ENCODE measurements around the gene BPHL.
"Not testable (repeated sequence)": the region's sequence is repeated elsewhere in the genome, so short reads cannot be mapped to it uniquely, and the experiment has no call there.

Gene BPHL

DNA sequence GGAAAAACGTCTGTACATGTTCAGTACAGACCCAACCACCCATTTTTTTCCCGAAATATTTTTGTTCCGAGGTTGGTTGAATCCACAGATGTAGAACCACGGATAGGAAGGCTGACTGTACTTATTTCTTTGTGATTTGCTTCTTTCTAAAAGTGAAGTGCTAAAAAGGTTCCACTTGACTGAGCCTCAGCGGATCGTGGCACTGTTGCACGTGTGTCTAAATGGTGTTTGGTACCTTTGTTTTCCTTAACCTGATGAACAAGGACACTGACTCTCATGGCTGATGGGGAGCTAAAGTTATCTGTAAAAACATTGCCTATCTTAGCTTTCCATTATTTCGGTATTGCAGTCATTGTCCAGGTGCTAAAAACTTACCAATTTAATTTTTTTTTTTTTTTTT lies 6.2 kb downstream of the BPHL start:
- DNase-seq = no peak

DNA sequence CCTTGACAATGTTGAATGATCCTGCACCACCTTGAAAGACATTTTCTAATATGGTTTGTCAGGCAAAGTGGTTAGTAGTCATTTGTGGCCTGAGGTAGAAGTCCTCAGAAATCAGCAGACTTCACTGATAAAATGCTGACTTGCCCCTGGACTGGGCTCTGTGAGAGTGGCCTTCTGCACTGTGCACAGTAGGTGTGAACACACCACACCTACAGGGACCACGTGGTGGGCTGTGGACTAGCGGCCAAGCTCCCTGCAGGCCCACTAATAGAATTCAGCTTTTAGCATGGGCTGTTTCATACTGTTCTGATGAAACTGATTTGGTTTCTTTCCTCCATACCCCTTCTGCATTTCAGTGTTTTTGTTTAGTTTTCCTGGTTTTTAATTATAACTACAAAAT lies 7.3 kb downstream of the BPHL start:
- DNase-seq = no peak

DNA sequence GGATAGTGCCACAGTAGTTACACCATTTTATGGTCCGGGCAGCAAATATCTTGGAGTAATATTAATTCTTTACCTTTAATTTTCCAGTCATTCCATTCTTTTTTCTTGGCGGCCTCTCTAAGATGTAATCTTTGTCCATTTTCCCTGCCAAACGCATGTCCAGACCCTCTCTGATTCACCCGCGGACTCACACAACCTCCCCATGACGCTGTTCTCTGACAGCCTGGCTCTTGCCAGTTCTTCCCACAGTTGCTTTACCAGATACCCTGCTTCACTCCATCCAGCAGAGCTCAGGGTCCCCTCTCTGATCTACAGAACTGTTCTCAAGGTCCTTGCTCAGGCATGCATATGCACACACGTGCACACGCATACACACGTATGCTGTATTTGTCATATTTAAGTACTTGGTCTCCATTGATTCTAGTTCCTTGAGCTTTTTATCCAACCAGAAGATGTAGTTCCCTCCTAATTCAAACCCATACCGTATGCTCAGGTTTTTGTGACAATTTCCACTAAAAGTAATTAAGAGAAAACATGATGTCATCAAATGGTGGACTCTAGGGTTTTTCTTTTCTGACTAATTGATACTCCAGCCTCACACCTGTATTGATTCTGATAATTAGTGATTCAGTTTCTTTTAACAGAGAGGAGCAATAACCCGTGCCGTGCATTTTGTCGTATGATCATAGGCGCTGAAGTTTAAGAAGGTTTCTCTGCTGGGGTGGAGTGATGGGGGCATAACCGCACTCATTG lies 10.0 kb downstream of the BPHL start:
- DNase-seq = no peak

DNA sequence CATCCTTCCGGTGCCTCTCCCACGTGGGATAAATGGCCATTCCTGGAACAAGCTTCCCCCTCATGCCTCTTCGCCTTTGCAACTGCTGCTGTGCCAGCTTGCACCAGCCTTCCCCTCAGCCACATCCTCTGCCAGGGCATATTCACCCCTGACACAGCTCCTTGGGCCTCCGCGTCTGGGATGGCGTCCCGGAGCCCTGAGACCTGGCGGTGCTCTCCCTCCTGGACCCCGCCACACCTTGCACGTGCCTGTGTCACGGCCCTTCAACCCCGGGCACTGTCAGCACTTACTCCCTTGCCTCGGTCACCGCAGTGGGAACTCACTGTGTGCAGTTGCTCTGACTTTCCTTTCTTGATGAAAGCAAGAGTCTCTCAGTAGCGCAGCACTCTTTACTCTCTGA lies 13.2 kb downstream of the BPHL start:
- DNase-seq = no peak

DNA sequence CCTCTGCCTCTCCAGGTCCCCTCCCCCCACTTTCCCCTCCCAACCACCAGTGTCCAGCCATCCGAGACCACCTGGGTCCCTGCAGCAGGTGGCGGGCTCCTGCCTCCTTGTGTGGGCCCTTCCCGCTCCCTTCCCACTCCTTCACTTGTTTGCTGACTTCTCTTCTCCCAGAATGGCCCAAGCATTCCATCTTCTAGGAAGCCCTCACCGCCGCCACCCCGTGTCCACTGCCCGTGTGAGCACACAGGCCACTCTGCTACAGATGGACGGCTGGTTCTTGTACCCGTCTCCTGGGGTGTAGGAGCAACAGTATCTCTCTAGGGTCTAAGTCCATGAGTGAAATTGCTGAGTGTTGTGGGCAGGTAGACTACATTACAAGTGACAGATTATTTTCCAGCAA lies 15.0 kb downstream of the BPHL start:
- DNase-seq = no peak

DNA sequence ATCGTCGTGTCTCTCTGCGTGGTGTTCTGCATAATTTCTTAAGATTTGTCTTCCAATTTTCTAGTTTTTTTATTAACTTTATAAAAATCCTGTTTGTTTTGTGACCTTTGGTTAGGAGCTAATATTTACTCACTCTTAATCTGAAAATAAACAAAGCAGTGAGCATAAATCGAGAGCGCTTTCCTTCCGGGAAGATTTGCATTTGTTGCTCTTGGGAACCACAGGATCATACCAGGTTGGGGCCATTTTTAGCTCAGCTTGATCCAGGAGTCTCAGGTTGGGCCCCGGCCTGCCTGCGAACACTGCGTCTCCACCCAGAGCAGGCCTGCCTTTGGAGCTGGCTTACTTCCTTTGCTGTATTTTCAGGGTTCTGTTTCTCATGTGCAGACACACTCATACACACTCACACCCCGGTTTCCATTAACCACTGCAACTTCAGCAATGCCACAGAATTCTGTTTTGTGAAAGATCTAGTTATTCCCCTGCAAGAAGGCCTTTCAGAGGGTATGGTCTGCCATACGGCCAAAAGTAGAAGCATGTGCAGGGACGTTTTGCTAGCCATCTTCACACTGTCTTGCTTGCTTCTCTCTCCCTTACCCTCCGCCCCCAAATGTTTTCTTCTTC lies 17.3 kb downstream of the BPHL start:
- DNase-seq = no peak

DNA sequence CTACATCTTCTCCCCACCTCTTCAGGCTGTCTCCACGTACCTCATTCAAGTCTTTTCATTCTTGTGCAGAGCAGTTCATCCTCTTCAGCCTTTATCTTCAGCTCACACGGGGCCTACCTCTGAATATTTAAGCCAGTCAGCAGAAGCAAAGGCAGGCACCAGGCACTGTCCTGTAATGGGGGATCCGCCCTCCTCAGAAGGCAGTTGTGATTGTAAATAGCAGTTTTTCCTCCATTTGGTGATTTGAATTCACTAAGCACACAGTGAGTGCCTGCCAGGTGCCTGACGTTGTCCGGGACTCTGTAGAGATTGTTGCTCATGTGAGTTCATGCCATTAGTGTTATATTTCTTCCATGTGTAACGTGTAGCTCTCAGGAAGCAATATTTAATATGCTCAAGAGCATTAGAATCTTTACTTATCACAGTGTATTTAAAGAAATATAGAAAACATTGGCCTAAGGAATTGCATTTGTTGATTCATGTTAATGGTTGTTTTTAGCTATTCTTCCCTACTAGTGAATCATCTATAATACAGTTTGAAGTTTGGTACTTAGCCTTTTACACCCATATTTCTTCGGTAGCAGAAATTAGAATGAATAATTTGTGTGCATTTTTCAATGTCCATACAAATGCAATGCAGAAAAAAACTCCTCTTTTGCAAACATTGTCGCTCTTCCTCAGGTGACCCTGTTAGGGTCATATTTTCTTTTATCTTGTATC lies 17.9 kb downstream of the BPHL start:
- DNase-seq = no peak

DNA sequence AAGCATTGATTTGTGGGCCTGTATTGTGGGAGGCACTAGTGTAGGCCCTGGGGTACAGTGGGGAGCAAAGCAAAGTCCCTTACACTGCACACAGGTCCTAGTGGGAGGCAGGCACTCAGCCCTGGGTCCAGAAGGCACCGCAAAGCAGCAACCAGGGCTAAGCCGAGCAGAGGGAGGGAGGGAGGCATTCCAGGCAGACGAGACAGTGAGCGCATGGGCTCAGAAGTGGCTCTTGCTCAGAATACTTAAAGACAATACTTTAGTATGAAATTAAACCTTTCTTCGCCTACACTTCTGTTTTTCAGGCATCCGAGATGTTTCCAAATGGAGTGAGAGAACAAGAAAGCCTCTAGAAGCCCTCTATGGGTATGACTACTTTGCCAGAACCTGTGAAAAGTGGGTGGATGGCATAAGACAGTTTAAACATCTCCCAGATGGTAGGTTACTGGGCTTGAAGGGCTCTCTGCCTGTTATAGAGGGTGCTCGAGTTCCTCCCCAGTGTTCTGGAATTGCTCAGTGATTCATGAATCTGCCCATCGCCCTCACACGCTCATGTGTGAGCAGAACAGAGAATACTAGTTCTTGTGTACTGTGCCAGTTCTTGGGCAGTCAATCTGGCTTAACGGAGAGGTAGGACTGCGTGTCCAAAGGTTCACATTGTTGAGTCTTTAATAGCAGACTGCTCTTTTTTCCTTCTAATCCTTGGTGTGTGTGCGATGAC lies 18.7 kb downstream of the BPHL start:
- DNase-seq = no peak

DNA sequence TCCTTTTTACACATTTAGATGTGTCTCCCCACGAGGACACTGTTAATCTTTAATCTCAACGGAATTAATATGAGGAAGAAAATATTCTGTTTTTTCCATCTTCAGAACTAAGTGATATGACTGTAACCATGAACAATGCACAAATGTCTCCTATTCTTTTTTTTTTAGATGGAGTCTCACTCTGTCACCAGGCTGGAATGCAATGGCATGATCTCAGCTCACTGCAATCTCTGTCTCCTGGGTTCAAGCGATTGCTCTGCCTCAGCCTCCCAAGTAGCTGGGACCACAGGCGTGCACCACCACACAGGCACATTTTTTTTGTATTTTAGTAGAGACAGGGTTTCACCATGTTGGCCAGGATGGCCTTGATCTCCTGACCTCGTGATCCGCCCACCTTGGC lies 19.4 kb downstream of the BPHL start:
- DNase-seq = not testable (repeated sequence)

DNA sequence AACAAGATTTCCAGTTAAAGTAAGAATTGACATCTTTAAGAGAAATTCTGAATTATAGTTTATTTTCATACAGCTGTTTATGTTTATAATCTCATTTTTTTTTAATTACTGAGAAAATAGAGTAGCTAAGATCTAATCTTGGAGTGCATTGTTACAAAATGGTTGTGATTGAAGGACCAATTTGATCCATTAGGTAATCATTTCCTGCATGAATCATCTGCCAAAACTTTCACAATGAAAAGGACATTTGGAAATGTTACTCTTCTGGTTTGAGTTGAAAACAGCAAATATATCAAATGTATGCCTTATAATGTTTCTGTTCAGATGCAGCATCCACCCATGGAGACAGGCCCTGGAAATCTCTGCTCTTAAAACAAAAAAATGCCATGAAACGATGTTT lies 19.8 kb downstream of the BPHL start:
- DNase-seq = no peak

DNA sequence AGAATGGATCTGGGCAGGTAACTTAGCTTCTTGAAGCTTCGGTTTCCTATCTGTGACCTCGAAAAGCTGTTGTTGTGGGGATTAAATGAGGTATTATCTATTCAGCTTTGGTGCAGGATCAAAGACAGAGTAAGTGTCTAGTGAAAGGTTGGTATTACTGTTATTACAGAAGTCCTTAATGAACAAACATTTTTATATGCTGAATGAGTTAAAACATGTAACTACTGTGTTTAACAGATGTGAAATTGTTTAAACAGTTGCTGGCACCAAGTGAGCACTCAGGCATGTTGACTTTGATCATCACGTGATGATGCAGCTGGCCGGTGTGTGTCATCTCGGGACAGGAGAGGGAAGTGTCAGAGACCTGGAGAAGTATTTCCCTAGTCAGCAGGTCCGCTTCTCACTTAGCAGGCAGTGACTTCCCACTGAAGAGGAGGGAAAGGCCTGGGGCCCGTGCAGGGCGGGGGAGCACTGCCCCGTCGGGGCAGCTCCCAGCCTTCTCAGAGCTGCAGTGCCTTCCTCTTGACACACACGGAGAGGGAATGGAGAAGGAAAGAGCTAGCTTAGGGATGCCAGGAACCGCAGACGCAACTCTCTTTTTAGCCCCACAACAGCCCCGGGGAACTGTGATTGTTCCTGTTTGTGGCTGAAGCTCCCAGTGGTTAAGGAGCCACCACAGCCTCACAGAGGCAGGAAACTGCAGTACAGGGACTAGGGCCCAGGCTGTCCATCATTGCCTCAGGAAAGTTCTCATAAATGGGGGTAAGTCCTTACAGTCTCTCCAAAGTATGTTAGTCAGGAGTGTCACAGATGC lies 20.8 kb downstream of the BPHL start:
- no peak for DNase-seq

DNA sequence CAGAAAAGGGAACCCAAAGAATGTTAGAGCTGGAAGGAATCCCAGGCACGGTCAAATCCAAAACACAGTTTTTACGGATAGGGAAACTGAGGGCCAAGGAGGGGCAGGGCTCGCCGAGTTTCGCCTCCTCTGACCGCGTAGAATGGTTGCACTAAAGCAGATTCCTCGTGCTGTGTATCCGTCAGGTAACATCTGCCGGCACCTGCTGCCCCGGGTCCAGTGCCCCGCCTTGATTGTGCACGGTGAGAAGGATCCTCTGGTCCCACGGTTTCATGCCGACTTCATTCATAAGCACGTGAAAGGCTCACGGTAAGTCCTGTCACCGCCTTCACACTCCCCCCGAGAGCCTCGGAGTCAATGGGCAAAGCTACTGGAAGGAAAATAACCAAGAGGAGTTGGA lies 21.7 kb downstream of the BPHL start:
- DNase-seq = no peak

DNA sequence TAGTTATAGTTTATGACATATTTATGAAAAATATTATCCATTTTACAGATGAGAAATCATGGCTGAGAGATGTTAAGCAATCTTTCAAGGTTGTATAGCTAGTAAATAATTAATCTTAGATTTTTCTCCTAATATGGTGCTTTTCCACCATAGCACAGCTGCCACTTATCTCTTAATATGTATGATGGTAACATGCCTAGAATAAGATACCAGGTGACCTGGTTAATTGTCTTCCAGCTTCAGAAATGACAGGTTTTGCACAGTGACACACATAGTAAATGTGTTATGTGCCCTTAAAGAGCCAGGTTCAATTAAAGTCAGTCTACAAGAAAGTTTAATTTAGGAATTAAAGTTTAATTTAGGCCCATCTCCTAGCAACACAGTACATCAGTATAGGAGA lies 24.0 kb downstream of the BPHL start:
- DNase-seq = no peak

DNA sequence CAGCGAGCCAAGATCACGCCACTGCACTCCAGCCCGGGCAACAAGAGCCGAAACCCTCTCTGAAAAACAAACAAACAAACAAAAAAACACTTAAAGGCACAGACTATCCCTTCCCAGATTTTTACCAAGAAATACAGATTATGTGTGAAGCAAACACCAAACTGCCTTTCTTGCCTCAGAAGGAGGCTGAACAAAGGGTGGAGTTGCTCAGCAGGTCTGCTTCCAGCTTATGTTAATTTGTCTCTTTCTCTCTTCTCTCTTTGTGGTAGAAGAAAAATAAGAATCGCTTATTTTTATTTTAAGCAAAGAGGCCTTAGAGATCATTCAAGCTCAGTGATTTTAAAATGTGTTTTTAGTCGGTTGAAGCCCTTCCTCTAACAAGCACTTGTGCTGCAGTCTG lies 24.6 kb downstream of the BPHL start:
- no peak for DNase-seq

DNA sequence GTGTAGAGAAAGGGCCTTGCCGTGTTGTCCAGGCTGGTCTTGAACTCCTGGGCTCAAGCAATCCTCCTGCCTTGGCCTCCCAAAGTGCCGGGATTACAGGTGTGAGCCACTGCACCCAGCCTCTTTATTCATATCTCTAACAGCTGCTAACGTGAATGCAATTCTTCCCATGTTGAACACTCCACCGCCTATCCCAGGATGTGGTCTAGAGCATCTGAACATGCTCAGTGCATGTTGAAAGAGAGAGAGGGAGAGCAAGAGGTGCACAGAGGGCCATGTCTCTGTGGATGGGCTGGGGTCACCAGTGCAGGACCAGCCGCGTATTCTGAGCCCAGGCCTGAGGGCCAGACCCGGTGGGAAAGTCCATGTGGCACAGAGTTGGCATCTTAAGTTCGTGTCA lies 26.1 kb downstream of the BPHL start:
- DNase-seq = no peak

DNA sequence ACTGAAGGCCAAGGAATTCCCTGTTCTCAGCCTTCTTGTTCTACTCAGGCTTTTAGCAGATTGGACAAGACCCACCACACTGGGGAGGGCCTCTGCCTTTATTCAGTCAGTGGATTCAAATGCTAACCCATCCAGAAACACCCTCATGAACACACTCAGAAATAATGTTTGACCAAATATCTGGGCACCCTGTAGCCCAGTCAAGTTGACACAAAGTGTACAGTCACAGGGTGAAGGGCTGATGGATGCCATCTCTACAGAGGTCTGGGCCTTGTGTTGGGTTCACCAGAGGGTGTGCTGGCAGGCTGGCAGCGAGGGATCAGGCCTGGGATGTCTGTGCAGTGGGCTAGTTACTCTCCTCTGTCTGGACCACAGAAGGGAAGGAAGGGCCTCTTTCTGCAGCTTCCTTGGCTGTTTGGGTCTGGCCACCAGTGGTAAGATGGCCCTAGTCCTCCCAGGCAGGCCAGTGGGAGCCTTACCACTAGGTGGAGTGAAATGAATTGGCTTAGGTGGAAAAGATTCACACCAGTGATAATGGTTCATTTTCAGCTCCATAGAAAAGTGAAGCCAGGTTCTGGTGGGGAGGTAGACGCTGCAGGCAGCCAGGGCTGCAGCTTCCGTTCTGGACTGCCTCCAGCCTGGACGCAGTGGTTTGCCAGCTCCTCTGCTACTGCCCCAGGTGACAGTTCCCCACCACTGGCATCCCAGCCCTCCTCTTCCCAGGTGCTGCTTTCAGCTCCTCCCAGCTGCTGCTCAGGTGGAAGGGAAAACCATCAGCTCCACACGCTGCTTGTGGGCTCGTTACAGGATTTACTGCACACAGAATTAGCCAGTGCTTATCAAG lies 29.6 kb downstream of the BPHL start:
- no peak for DNase-seq

DNA sequence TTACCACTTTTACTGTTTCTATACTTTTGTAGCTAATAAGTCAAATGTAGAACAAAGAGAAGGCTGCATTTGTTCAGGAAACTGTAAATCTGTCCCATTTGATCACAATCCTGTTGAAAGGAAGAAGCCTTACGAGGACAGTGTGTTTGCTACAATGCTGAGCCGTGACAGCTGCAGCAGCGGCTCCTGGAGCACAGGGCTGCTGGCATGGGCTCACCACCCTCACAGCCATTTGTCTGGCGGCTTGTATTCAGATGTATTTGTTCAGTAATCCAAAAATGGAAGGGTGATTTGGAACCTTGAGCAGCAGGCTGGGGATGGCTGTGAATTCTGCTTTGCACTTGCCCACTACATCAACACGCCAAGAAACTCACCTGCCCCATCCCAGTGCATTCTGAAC lies 33.2 kb downstream of the BPHL start:
- DNase-seq = no peak

DNA sequence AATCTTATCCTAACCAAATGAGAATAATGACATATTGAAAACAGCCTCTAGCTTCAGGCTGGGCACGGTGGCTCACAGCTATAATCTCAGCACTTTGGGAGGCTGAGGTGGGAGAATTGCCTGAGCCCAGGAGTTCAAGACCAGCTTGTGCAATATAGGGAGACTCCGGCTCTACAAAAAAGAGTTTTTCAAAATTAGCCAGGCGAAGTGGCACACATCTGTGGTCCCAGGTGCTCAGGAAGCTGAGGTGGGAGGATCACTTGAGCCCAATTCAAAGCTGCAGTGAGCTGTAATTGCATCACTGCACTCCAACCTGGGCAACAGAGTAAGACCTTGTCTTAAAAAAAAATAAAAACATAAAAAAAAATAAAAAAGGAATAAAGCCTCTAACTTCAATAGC lies 34.2 kb downstream of the BPHL start:
- no peak for DNase-seq

DNA sequence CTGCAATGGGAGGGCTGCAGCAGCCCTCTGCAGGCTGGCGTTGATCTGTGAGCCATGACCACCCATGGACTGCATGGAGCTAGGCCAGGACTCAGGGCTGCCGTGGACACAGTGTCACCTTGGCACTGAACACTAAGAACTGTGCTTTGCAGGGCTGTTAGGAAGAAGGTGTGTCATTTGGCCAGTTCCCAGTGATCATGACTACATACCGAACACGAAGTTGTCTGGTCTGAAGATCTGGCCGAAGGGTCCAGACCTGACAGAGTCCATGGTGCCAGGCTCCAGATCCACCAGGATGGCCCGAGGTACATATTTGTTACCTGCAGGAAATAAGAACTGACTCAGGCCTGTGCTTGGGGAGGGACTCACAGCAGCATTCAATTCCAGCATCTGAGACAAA lies 36.9 kb downstream of the BPHL start:
- DNase-seq = not testable (repeated sequence)

DNA sequence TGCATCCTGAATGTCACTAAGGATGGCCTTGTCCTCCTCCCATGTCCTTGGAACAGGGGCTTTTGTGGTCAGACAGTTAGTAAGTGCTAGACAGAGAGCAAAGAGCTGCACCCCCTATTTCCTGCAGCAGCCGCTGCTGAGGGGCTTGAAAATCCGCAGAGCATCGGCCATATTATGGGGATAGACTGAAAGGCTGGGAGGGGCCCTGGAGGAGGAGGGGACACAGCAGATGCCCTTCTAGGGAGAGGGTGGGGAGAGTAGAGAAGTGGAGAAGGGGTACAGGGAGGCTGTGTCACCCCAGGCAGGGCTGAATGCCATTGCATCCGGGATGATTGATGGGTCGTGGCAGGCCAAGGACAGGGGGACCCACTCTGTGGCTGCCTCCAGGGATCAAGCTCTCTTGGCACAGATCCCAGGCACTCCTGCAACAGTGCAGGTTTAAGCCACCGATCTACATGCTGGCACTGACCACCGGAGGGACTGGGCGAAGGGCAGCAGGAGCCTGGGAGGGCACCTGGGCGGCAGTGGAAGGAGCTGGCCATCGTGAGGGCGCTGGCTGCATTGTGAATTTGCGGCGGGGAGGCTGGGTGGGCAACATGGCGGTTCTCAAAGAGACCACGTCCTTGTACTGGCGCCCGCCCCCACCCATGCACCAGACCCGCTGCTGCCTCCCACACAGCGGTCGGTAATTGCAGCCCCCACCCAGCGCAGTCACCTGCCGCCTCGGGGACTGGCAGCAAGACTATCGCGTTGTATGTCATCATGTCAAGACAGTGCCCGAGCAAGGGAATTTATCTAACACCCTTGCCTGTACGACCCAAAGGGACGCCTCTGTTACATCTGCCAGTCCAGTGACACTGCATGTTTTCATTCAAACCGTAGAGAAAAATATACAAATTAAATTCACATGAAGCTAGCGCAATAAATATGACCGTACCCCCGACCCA lies 37.9 kb downstream of the BPHL start:
- peak; percentile 71 for DNase-seq

Data from activated CD8-positive, alpha-beta memory T cell treated with anti-CD3 and anti-CD28 coated beads for 24 hours (primary cell).